ENCODE results near the gene PACRG. TPM values are rescaled to one million over a fixed set of nuclear protein-coding genes. Genes with fewer than 3 reads are reported as not detected.

The PACRG gene
- total and polyA plus RNA-seq, 2 donors (not counting 3 experiments of a cell fraction or from before 2014, with no cell fraction given) = 0.08 TPM; not detected in 1

GRCh38 chr6:163048345-163048744, 320.6 kb downstream of the PACRG start:
- intact Hi-C loops (cut with micrococcal nuclease) = no loop called here
- no peak overlapping the region for H3K27ac ChIP-seq (ENCODE audit: insufficient read depth, low read depth, low read length)
- no peaks in the 10 kb centered on the region for H3K79me2 ChIP-seq (ENCODE audit: control insufficient read depth, insufficient read depth, low read length)
- dilution Hi-C loops (cut with MboI; ENCODE audit: extremely low pct_ligation_motif_present, low sequenced_read_pairs) = no loop called here
- CTCF ChIA-PET = no interaction called here
- H3K4me1 ChIP-seq (ENCODE audit: control insufficient read depth, extremely low read depth, insufficient read depth, low read length) = no peaks in the 10 kb centered on the region
- no peak overlapping the region for H3K4me3 ChIP-seq (replicated peaks in 1 of 3; ENCODE audit: insufficient read depth in 1 of 3, low read depth in 1 of 3, low read length in 3 of 3)
- H4K20me1 ChIP-seq (replicated peaks; ENCODE audit: control insufficient read depth, extremely low read depth, insufficient read depth, low read length) = no peaks in the 10 kb centered on the region
- TF ChIP-seq POLR2A (IDR thresholded peaks at IDR 0.05; ENCODE audit: low read depth, low read length) (no peak), MAX (IDR thresholded peaks at IDR 0.05; ENCODE audit: insufficient read depth, insufficient read length) (no peak), FOS (IDR thresholded peaks at IDR 0.05; ENCODE audit: borderline replicate concordance, insufficient read depth, low read length) (no peak)
- FAIRE-seq (no peak), DNase-seq (ENCODE audit: low read depth, low spot score) (no peak)
- POLR2A ChIA-PET = no interaction called here
- no peaks in the 10 kb centered on the region for H3K36me3 ChIP-seq (ENCODE audit: control insufficient read depth in 2 of 2, extremely low read depth in 1 of 2, insufficient read depth in 2 of 2, low read length in 2 of 2)
- no peak overlapping the region for H2AFZ ChIP-seq (ENCODE audit: low read depth, low read length)
- H3K9me3 ChIP-seq (replicated peaks; ENCODE audit: control insufficient read depth, insufficient read depth, low read length) = no peaks in the 10 kb centered on the region
- no peaks in the 10 kb centered on the region for H3K9me1 ChIP-seq (replicated peaks; ENCODE audit: control insufficient read depth, extremely low read depth, insufficient read depth, low read length)
- no peaks in the 10 kb centered on the region for H3K27me3 ChIP-seq (ENCODE audit: control insufficient read depth in 2 of 2, insufficient read depth in 2 of 2, low read length in 2 of 2)
- no peak overlapping the region for H3K4me2 ChIP-seq (ENCODE audit: insufficient read depth, low read length)
- H3K9ac ChIP-seq (replicated peaks; ENCODE audit: extremely low read depth, insufficient read depth, low read length) = no peak overlapping the region
- BruUV-seq (replicated peaks) = no TSS peak

GRCh38 chr6:163053667-163054344, 326.0 kb downstream of the PACRG start:
- no peak overlapping the region for H2AFZ ChIP-seq (ENCODE audit: low read depth, low read length)
- no peaks in the 10 kb centered on the region for H3K36me3 ChIP-seq (ENCODE audit: control insufficient read depth in 2 of 2, extremely low read depth in 1 of 2, insufficient read depth in 2 of 2, low read length in 2 of 2)
- CTCF ChIA-PET = no interaction called here
- TF ChIP-seq POLR2A (IDR thresholded peaks at IDR 0.05; ENCODE audit: low read depth, low read length) (no peak), JUN (IDR thresholded peaks at IDR 0.05; ENCODE audit: borderline replicate concordance, insufficient read depth, insufficient read length, low read depth) (no peak), CTCF (IDR thresholded peaks at IDR 0.05; ENCODE audit: extremely low read depth in 1 of 2, insufficient read depth in 1 of 2, low read depth in 1 of 2, low read length in 2 of 2) (no peak), POLR2AphosphoS5 (IDR thresholded peaks at IDR 0.05; ENCODE audit: insufficient read depth, low read depth, low read length) (no peak), EZH2 (IDR thresholded peaks at IDR 0.05; ENCODE audit: borderline replicate concordance, low read depth, low read length, severe bottlenecking) (no peak), GATA2 (IDR thresholded peaks at IDR 0.05; ENCODE audit: insufficient read depth, insufficient read length, low read depth, low read length) (no peak), MYC (IDR thresholded peaks at IDR 0.05; ENCODE audit: low read depth, low read length) (no peak), MAX (IDR thresholded peaks at IDR 0.05; ENCODE audit: insufficient read depth, insufficient read length) (no peak), FOS (IDR thresholded peaks at IDR 0.05; ENCODE audit: borderline replicate concordance, insufficient read depth, low read length) (no peak)
- H3K4me1 ChIP-seq (ENCODE audit: control insufficient read depth, extremely low read depth, insufficient read depth, low read length) = no peaks in the 10 kb centered on the region
- dilution Hi-C loops (cut with MboI; ENCODE audit: extremely low pct_ligation_motif_present, low sequenced_read_pairs) = no loop called here
- H3K27ac ChIP-seq (ENCODE audit: insufficient read depth, low read depth, low read length) = no peak overlapping the region
- intact Hi-C loops (cut with micrococcal nuclease) = no loop called here
- H3K79me2 ChIP-seq (ENCODE audit: control insufficient read depth, insufficient read depth, low read length) = no peaks in the 10 kb centered on the region
- no peaks in the 10 kb centered on the region for H3K9me3 ChIP-seq (replicated peaks; ENCODE audit: control insufficient read depth, insufficient read depth, low read length)
- no peak overlapping the region for H3K9ac ChIP-seq (replicated peaks; ENCODE audit: extremely low read depth, insufficient read depth, low read length)
- H4K20me1 ChIP-seq (replicated peaks; ENCODE audit: control insufficient read depth, extremely low read depth, insufficient read depth, low read length) = no peaks in the 10 kb centered on the region
- BruUV-seq (replicated peaks) = no TSS peak
- FAIRE-seq (no peak), DNase-seq (ENCODE audit: low read depth, low spot score) (no peak)
- H3K27me3 ChIP-seq (ENCODE audit: control insufficient read depth in 2 of 2, insufficient read depth in 2 of 2, low read length in 2 of 2) = no peaks in the 10 kb centered on the region
- no peaks in the 10 kb centered on the region for H3K9me1 ChIP-seq (replicated peaks; ENCODE audit: control insufficient read depth, extremely low read depth, insufficient read depth, low read length)
- POLR2A ChIA-PET = no interaction called here
- H3K4me2 ChIP-seq (ENCODE audit: insufficient read depth, low read length) = no peak overlapping the region
- no peak overlapping the region for H3K4me3 ChIP-seq (replicated peaks in 1 of 3; ENCODE audit: insufficient read depth in 1 of 3, low read depth in 1 of 3, low read length in 3 of 3)
